Activated T-helper 2 cell treated with anti-CD3 and anti-CD28 coated beads, Interferon-gamma antibody, Interleukin-2, Interleukin-4, amounts not matched to agents 10 μg/mL and 5 μg/mL and 100 μg/mL, durations not matched to agents 14 hours and 24 hours and 36 hours (primary cell): ENCODE data around the gene SYNGR3. TPM values are rescaled to one million over a fixed set of nuclear protein-coding genes. Genes with fewer than 3 reads are reported as not detected.

Source experiments
- DNase-seq: peaks from one replicate; pipeline ENCODE4 v3.0.0; 2021; ENCODE audit warnings: low spot score
- H3K27ac Mint-ChIP-seq: one replicate; pipeline ENCODE4 v1.8.0; 2021; ENCODE audit warnings: mixed read lengths
- H3K27me3 Mint-ChIP-seq: one replicate; pipeline ENCODE4 v1.8.0; 2021; ENCODE audit warnings: low read depth, mixed read lengths
- H3K36me3 Mint-ChIP-seq: one replicate; pipeline ENCODE4 v1.8.0; 2021; ENCODE audit warnings: low read depth, mixed read lengths
- H3K4me1 Mint-ChIP-seq: one replicate; pipeline ENCODE4 v1.8.0; 2021; ENCODE audit warnings: low read depth, mixed read lengths
- H3K4me3 Mint-ChIP-seq: one replicate; pipeline ENCODE4 v1.8.0; 2021; ENCODE audit warnings: low read depth, mild to moderate bottlenecking, moderate library complexity, mixed read lengths
- H3K9me3 Mint-ChIP-seq: one replicate; pipeline ENCODE4 v1.8.0; 2021; ENCODE audit warnings: mixed read lengths
- intact Hi-C: fragments of 100-400 bp; cut with micrococcal nuclease; formaldehyde crosslinking; loops from one replicate; pipeline ENCODE4 v1.15.1; 2023
- total RNA-seq: library from RNA; stranded (reverse); gene quantifications from 2 replicates; pipeline ENCODE4 v1.2.3, GENCODE V29; 2022

Gene SYNGR3
- total RNA-seq, 1 donor from 2014 or later, result 21.1 TPM

DNA sequence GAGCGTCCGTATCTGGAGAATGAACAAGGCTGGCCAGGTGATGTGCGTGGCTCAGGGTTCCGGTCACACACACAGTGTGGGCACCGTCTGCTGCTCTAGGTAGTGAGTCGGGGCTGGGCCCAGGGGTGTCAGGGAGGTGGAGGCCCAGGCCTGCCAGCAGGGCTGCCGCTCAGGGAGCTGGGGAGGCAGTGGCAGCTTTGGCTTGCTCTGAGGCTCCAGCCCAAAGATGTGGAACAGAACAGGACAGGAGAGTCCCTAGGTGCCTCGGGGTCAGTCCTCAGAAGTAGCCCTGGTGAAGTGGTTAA lies 13.6 kb upstream of the SYNGR3 start:
- DNase-seq, result no peak
- Mint-ChIP-seq H3K4me3 (no peak overlapping the region), H3K27me3 (peaks cover 8% of the 10 kb centered on the region), H3K9me3 (no peaks in the 10 kb centered on the region), H3K27ac (no peak overlapping the region), H3K4me1 (peaks cover 10% of the 10 kb centered on the region), H3K36me3 (peaks cover 26% of the 10 kb centered on the region)
- intact Hi-C loops, result no loop called here

DNA sequence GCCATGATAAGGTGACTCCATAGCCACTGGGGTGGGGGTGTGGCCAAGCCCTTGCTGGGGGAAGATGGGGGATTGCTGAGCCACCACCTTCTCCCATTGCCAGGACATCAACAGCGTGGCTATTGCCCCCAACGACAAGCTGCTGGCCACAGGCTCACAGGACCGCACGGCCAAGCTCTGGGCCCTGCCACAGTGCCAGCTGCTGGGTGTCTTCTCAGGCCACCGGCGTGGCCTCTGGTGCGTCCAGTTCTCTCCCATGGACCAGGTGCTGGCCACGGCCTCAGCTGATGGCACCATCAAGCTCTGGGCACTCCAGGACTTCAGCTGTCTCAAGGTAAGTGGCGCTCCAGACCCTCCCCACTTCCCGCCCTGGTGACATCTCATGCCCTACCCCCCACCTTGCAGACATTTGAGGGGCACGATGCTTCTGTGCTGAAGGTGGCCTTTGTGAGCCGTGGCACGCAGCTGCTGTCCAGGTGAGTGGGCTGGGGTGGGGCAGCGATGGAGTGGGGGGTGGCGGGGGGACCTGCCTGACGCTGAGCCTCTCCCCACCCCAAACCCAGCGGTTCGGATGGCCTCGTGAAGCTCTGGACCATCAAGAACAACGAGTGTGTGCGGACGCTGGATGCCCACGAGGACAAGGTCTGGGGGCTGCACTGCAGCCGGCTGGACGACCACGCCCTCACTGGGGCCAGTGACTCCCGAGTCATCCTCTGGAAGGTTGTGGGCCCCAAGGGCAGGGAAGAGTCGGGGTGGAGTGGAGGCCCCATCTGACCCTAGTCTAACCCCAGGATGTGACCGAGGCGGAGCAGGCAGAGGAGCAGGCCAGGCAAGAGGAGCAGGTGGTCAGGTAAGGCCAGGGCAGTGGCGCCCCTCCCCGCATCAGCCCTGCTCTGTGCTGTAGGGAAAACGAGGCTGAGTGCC lies 12.6 kb upstream of the SYNGR3 start:
- H3K9me3 Mint-ChIP-seq, result no peaks in the 10 kb centered on the region
- peaks cover 6% of the 10 kb centered on the region for H3K4me1 Mint-ChIP-seq
- H3K4me3 Mint-ChIP-seq, result no peak overlapping the region
- H3K27me3 Mint-ChIP-seq, result peaks cover 19% of the 10 kb centered on the region
- peaks cover 23% of the 10 kb centered on the region for H3K36me3 Mint-ChIP-seq
- intact Hi-C loops, result no loop called here
- DNase-seq, result no peak
- no peak overlapping the region for H3K27ac Mint-ChIP-seq

DNA sequence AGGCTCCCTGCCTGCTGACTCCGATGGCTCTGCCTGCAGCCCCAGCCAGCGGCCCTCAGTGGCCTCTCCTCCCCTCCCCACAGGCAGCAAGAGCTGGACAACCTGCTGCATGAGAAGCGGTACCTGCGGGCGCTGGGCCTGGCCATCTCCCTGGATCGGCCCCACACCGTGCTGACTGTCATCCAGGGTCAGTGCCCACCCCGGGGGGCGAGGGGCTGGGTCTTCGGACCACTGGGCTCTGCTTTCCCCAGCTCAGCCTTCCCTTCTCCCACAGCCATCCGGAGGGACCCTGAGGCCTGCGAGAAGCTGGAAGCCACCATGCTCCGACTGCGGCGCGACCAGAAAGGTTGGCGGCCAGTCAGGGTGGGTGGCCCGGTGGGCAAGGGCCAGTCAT lies 11.9 kb upstream of the SYNGR3 start:
- peaks cover 25% of the 10 kb centered on the region for H3K27me3 Mint-ChIP-seq

DNA sequence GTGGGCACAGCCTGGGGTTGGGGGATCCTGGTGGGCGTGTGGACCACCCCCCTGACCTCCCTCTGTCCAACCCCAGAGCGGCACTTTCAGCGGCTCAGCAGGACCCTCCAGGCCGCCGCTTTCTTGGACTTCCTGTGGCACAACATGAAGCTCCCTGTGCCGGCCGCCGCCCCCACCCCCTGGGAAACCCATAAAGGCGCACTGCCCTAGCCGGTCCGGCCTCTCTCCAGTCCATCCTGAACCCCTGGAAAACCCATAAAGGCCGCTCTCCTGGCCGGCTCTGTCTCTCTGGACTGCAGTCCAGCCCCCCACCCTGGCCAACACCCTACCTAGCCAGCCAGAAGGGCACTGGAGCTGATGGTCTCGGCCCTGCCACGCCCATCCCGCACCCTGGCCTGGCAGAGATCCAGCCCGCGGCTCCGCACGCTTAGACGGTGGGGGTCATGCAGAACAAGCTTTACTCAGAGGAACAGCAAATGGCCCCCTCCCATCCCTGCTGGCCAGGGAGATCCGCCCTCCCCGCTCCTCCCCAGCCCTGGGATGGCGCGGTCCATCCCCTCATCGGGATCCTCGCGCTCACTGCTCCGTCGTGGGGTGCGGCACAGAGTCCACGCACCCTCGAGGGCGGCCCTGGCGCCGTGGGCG lies 11.2 kb upstream of the SYNGR3 start:
- no peak for DNase-seq
- intact Hi-C loops, result no loop called here
- H3K27ac Mint-ChIP-seq, result no peak overlapping the region
- no peak overlapping the region for H3K4me3 Mint-ChIP-seq
- peaks cover 30% of the 10 kb centered on the region for H3K27me3 Mint-ChIP-seq
- peaks cover 5% of the 10 kb centered on the region for H3K4me1 Mint-ChIP-seq
- H3K36me3 Mint-ChIP-seq, result peaks cover 23% of the 10 kb centered on the region
- no peaks in the 10 kb centered on the region for H3K9me3 Mint-ChIP-seq

More for the DNA sequence above, 11.9 kb upstream of the SYNGR3 start:
- no peaks in the 10 kb centered on the region for H3K9me3 Mint-ChIP-seq
- no peak overlapping the region for H3K27ac Mint-ChIP-seq
- peaks cover 2% of the 10 kb centered on the region for H3K4me1 Mint-ChIP-seq
- no peak for DNase-seq
- H3K36me3 Mint-ChIP-seq, result peaks cover 23% of the 10 kb centered on the region
- intact Hi-C loops, result no loop called here
- no peak overlapping the region for H3K4me3 Mint-ChIP-seq

DNA sequence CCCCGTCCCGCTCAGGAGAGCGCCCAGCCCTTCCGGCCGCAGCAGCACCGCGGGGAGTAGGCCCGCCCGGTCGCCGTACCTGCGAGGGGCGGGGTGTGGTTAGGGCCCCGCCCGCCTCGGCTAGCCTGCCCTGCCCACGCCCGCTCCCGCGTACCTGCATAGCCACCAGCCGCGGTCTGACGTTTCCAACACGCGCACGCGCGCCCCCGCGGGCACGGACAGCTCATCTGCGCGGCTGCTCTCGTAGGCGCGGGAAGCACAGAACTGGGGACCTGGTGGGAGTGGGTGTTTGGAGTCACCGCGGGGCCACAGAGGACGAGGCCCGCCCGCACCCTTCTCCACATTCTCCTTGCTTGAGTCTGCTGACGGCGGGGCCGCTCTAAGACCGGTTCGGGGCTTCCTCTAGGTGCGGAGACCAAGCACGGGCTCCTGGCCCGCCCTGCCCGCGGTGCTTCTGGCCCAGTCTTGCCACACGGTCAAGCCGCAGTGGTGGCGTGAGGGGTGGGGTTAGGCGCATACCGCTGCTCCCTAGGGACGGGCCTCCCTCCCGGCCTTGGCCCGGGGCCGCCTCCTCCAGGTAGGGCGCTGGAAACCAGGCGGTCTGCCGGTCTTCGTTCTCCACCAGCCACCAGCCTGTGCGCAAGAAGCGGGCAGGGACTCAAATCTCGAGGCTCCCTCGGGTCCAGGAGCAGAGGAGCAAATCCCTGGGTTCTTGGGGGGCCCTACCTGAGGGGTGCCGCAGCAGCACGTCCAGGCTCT lies 10.3 kb upstream of the SYNGR3 start:
- no peak for DNase-seq
- Mint-ChIP-seq H3K9me3 (no peaks in the 10 kb centered on the region), H3K36me3 (peaks cover 24% of the 10 kb centered on the region), H3K27me3 (peaks cover 30% of the 10 kb centered on the region), H3K27ac (no peak overlapping the region), H3K4me1 (peaks cover 5% of the 10 kb centered on the region), H3K4me3 (no peak overlapping the region)
- intact Hi-C loops, result no loop called here

DNA sequence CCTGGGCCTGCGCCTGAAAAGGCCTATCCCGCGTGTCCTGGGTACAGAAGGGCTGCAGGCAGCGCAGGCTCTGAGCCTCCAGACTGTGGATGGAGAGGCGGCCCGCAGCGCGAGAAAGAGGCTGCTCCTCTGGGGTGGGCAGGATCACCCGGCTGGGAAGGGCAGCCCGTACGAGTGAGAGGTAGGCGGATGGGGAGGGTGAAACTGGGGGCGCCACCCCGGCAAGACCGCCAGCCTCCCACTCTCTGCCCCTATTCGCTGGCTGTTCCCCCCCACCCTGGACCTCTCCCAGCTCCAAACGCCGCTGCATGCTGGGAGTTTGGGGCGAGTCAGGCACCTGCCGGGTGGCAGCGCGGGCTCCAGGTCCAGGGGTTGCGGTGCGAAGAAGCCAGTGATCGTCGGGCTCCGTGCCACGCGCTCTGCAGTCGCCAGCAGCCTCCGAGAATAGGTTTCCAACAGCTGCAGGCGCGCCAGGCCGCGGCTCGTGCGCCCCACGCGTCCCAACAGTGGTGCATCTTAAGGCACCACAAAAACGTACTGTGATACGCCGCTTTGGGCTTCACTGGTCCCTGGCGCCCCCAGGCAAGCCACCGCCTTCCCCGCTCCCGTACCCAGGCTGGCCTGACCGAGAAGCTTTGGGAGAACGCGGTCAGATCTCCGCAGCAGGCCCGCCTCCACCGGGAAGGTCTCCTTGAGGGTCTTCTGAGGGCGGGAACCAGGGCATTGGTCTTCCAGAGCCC lies 9.6 kb upstream of the SYNGR3 start:
- H3K4me1 Mint-ChIP-seq, result peaks cover 5% of the 10 kb centered on the region
- no peak overlapping the region for H3K27ac Mint-ChIP-seq

DNA sequence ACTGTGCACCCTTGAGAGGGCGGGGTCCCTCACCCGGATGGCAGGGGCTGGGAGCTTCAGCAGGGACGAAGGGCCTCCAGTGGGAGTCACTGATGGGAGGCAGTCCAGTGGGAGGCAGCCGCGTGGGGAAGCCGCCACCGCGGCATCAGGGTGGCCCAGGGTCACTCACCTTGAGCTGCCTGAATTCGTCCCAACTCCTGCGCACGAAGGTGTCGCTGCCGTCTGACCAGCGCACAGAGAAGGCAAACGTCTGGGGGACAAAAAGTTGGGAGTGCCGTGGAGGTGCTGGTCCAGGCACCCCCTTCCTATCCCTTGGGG lies 9.0 kb upstream of the SYNGR3 start:
- peaks cover 24% of the 10 kb centered on the region for H3K36me3 Mint-ChIP-seq
- H3K9me3 Mint-ChIP-seq, result no peaks in the 10 kb centered on the region
- H3K4me1 Mint-ChIP-seq, result peaks cover 5% of the 10 kb centered on the region
- intact Hi-C loops, result no loop called here
- no peak for DNase-seq
- H3K27me3 Mint-ChIP-seq, result peaks cover 30% of the 10 kb centered on the region
- no peak overlapping the region for H3K4me3 Mint-ChIP-seq
- no peak overlapping the region for H3K27ac Mint-ChIP-seq

More for the DNA sequence above, 9.6 kb upstream of the SYNGR3 start:
- Mint-ChIP-seq H3K4me3 (no peak overlapping the region), H3K36me3 (peaks cover 23% of the 10 kb centered on the region), H3K9me3 (no peaks in the 10 kb centered on the region), H3K27me3 (peaks cover 30% of the 10 kb centered on the region)
- no peak for DNase-seq
- intact Hi-C loops, result no loop called here

DNA sequence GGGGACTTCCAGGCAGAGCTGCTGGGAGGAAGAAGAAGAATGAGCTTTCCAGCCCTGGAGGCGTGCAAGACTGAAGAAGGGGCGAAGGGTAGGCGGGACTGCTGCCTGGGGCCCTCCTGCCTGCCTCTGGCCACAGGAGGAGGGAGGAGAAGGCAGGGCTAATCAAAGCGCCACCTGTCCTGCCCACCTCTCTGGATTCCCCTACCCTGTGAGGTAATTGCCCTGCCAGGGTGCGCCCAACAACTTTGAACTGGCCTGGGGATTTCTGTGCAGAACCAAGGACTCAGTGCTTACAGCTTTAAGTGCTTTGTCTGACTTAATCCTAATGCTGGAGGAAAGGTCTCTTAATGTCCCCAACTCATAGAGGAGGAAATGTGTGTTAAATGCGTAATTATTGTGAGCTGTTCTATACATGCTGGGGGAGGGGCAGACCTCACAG lies 8.4 kb upstream of the SYNGR3 start, which contains the start of gene NOXO1:
Gene NOXO1, minus strand, starts transcription at position 72 of the 439 bp plus-strand sequence. CDS start 290 bp downstream, outside the sequence.
- Mint-ChIP-seq H3K4me3 (no peak within 1 kb of the TSS), H3K4me1 (peaks cover 5% of the 10 kb centered on the region), H3K9me3 (no peaks in the 10 kb centered on the region), H3K27ac (no peak within 1 kb of the TSS), H3K27me3 (peaks cover 30% of the 10 kb centered on the region), H3K36me3 (peaks cover 24% of the 10 kb centered on the region)
- no peak for DNase-seq
- intact Hi-C loops, result no loop called here

DNA sequence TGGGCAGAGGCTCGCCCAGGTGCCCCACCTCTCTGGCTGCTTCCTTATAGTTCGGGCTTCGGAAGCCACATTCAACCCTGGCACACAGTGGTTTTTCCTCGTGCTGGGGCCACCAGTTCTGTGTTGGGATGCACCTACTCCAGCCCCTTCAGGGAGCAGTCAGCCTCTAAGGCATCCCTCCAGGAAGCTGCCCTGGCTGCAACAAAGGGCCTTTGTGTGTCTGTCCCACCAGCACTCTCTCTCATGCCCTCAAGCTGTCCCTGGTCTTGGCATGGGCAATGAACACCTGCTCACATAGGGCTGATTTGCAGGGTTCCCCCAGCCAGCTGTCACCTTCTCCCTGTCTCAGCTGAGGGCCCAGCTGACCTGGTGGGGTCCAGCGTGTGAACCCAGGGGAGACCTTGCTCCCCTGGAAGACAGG lies 7.7 kb upstream of the SYNGR3 start:
- Mint-ChIP-seq H3K27me3 (peaks cover 30% of the 10 kb centered on the region), H3K27ac (no peak overlapping the region), H3K9me3 (no peaks in the 10 kb centered on the region), H3K36me3 (peaks cover 30% of the 10 kb centered on the region), H3K4me3 (no peak overlapping the region), H3K4me1 (peaks cover 5% of the 10 kb centered on the region)
- no peak for DNase-seq
- intact Hi-C loops, result loop anchor here (1.0 kb wide), 1 partner anchor 10 kb away; the partner anchor contains the start of gene TBL3

DNA sequence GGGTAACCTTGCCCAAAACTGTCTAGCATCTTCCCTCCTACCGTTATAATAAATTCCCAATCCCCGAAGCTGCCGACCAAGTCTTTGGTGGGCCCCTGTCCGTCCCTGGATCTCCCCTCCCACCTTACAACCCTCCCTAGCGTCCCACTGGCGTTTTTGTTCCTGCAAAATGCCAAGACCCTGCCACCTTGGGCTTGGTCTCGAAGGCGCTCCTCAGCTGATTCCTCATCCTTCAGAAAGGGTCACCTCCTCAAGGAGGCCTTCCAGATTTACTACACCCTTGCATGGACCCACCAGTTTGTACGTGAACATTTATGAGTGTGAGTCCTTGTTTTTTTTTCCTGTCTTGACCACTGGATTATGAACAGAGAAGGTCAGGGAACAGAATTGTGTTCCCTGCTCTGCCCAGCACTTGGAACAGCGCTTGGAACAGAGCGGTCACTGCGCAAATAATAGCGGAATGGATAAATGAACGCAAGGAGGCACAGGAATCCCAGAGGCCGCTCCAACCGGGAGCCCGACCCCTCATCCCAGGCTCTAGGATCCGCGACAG lies 6.7 kb upstream of the SYNGR3 start:
- DNase-seq, result no peak
- Mint-ChIP-seq H3K36me3 (peaks cover 32% of the 10 kb centered on the region), H3K9me3 (no peaks in the 10 kb centered on the region), H3K27ac (no peak overlapping the region), H3K4me1 (peaks cover 5% of the 10 kb centered on the region), H3K27me3 (peaks cover 30% of the 10 kb centered on the region), H3K4me3 (peak overlapping the region; percentile 75)
- intact Hi-C loops, result loop anchor here (1.0 kb wide), 1 partner anchor 11 kb away; the partner anchor contains the start of gene TBL3

DNA sequence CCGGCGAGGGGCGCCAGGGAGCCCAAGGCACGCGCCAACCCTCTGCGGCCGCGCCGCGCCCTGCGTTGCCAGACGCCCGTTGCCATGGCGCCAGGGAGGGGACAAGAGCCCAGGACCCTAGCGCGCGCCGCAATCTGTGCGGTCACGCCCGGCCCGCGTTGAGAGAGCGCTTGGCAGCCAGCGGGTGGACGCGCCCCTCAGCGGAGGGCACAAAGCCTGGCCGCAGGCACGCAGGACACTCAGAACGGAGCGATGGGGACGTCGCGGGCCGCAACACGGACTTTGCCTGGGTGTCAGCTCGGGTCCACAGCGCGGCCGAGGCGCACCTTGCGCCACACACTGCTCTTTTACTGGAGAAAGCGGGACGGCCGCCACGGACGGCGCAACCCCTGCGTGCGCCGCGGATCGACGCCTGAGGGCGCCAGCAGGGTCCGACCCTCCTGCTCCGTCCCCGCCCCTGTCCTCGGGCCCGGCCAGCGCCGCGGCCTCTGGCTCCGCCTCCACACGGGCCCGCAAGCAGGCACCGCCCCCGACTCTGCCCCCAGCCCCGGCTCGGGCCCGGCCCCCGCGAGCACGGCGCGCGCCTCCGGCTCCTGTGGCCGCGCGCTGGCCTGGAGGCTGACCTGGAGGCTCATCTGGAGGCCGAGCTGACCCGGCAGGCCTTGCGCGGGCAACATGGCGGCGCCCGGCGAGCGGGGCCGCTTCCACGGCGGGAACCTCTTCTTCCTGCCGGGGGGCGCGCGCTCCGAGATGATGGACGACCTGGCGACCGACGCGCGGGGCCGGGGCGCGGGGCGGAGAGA lies 6.0 kb upstream of the SYNGR3 start, which contains the start of gene GFER:
Gene GFER, plus strand, starts transcription at position 650 of the 803 bp plus-strand sequence. Its CDS starts 26 bp downstream, at position 676.
- H3K27ac Mint-ChIP-seq, result peak within 1 kb of the TSS; percentile 17
- intact Hi-C loops, result no loop called here
- peaks cover 30% of the 10 kb centered on the region for H3K36me3 Mint-ChIP-seq
- peak; percentile 76 for DNase-seq
- H3K9me3 Mint-ChIP-seq, result no peaks in the 10 kb centered on the region
- H3K4me1 Mint-ChIP-seq, result peaks cover 5% of the 10 kb centered on the region
- H3K27me3 Mint-ChIP-seq, result peaks cover 33% of the 10 kb centered on the region
- H3K4me3 Mint-ChIP-seq, result peak within 1 kb of the TSS; percentile 83
